Stimulated activated CD8-positive, alpha-beta memory T cell treated with anti-CD3 and anti-CD28 coated beads, Interleukin-12 subunit alpha, Interleukin-12 subunit beta, amount 100 ng/mL, for 1 hour (primary cell): ENCODE measurements around the gene ACADS.

Source experiments
- DNase-seq: peaks from one replicate; pipeline ENCODE4 v3.0.0-alpha.2; 2020; ENCODE audit warnings: low read depth

The ACADS gene

DNA sequence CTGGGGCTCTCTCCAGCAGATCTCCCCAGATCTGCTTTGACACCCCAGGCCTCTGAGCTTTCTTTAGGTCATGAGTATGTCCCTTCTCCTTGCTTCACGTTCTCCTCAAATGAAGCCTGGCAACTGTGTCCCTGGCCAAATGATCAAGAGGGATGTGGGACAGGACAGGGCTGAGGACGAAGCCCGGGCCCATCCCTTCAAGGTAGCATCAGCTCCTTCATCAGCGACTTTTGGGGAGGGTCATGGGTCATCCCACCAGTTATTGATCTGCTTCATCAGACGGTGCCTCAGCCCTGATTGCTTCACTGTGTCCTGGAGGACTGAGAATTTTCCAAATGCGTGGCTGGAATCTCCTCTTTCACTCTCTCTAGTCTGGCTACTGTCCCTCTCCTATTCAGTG, 32.3 kb downstream of the ACADS start:
- DNase-seq: no peak

DNA sequence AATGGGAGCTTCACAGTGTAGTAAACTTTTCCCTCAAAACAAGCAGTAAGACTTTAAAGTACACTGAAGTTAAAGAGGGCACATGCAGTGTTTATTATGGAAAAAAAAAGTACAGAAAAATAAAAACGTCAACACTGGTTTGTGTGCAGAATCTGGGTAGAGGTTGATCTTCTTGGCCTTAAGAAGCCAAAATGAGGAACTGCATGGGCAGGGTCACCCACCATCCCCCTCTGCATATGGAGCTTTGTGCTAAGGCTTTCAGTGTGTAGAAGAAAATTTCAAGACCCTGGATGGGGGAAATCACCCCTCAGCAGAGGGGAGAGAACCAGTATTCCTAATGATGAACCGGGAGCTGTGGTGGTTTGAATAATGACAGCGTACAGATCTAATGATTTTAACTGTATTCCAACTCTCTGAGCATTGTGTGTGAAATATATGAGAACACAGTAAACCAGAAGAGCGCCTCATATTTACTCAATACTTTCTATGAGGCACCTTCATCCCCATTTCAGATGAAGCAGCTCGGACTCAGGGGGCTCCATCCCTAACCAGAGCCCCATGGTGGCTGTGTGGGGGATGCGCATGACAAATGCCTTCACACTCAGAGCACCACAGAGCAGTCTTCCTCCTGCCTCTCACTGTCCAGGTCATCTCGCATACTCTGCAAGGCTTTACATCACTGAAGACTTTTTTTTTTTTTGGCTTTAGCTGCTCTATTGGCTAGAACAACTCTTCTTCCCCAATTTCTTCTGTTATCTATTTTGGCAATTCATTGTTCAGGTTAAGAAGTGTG, 33.4 kb downstream of the ACADS start:
- DNase-seq: no peak

DNA sequence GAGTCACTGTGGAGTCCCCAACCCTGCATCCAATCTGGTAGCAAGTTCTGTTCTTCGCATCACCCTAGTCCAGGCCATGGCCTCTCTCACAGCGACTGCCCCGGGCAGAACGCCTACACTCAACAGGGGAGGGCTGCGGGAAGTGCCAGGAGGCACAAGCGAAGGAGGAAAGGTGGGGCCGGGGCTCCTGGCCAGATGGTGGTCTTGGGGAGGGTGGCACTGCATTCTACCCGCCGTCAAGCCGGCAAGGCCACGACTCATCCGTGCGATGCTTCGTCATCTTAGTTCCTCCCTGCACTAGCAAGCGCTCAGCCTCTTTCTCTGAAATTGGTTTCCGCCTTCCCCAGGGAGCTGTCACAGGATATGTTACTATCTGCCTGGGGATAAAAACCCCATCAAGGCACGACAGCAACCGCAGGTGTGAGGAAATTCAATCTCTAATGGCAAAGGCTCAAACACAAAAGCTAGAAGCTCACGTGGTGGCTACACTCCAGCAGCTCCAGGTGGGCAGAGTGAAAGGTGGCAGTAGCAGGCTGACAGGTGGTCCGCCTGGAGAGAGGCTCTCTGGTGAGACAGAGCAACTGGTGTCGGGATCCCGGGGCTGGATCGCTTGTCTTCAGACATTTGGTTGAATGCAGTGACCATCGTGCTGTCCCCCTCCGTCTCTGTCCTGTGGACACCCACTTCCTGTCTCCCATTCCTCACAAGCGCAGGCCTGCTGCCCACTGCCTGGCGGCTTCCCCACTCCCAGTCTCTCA, 34.1 kb downstream of the ACADS start:
- no peak for DNase-seq

DNA sequence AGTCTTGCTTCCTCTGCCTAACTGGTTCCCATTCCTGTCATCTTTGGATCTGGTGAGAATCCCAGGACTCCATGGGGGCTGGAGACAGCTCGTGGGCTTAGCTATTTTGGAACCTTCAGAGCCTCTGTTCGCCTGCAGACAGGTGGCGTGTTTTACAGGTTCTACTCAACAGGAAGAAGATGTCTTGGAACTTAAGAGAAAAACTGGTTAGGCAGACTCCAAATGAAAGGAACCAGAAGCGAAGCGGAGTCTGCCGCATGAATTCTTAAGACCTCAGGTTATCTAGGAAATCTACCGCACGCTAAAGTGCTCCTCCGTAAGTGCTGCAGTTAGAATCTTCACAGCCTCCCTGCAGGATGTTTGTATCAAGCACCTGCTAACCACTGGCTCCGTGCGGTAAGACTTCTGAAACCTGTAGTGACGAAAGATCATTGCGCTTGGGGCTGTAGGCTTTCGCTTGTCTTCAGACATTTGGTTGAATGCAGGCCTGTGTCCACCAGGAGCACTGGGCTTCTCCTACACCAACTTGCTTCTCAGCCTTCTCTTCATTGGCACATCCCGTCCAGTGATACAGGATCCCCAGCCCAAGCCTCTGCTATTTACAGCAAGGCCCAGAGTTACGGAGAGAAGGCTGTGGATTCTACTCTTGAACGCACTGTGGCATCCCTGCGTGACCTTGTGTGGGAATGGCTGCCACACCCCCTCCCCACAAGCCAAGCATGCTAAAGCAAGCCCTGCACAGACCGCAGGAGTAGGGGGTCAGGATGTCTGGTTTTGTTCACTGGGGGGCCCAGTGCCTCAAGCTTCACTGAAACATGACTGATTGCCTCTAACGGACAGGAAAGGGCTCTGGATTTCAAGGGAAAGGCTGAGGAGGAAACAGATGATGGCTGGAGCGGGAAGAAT, 35.0 kb downstream of the ACADS start:
- no peak for DNase-seq

DNA sequence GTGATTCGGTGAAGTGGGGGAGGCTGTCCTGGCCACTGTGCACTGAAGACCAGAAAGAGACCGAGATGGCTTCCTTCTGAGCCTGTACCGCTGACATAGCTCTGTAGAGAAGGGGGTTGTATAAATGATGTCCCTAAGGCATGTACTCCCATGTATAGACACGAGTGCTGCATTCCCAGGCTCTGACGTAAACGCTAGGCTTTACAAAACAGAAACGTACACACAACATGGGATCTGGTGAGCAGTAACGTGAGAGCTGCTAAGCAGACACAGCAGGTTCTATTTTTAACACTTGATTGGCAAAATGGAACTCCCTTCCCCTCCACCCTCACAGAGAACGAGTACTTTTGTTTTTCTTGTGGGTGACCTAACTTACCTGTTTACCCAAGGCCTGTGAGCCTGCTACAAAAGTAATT, 35.9 kb downstream of the ACADS start:
- no peak for DNase-seq

DNA sequence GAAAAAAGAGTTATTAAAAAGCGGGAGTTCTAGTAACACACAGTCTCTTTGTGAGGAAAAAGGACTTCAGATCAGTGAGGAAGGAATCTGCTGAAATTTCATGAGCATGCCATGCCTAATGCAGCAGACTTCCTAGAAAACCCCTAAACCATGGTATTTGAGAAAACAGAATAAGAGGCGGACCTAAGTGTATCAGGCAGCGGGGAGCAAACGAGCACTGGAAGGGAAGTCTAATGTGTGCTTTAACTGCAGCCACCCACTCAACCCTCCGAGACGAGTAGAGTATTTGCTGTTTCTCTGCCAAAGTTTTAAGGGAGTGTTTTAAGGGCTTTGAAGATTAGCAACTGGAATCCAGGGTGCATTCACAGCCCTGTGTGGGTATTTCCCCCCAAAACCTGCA, 36.5 kb downstream of the ACADS start:
- no peak for DNase-seq

DNA sequence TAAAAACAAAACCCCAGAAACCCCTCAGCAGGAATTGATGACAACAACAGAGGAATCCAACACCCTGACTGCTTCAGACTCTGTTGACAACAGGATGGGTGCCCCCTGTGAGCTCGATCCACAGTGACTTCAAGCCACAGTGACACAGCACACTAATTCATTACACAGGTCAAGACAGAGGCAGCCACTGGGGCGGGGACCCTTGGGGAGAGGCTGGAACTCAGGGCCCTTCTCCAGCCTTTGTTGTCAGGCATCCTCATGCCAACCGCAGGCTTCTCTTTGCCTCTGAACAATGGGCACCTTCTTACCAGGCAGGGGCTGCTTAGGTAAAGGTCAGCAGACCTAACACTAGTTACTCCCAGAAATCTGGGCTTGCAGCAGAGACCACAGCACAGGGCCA, 37.6 kb downstream of the ACADS start:
- DNase-seq: no peak

DNA sequence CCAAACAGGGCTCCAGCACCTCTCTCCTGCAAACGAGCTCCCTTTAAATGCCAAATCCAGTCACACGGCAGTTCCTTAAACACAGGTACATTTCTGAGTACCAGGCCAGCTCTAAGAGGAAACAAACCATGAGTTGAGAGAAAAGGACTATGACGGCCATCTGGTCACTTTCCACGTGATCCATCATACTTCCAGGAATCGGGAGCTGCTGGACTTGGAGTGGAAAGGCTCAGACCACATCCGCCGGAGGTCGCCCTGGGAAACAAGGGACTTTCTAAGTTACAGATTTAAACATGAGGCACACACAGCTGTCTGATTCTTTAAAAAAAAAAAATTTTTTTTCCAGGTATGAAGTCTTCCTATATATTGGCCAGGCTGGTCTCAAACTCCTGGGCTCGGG, 39.2 kb downstream of the ACADS start:
- DNase-seq: no peak

DNA sequence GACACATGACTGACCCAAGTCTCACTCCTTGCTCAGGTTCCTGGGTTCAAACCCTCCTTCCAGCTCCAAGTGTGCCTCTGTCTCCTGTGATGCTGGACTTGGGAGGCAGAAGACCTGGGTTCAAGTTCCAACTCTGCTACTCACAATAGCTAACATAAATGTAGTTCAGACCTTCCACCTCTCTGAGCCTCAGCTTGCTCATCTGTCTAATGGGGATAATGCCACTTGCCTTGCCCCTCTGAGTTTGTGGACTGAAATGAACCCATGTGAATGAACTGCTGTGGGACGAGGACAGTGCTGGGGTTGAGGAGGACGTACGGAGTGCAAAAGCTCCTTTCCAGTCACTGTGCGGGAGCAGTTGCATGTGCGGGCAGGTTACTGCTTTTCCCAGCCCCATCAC, 40.9 kb downstream of the ACADS start:
- DNase-seq: no peak

DNA sequence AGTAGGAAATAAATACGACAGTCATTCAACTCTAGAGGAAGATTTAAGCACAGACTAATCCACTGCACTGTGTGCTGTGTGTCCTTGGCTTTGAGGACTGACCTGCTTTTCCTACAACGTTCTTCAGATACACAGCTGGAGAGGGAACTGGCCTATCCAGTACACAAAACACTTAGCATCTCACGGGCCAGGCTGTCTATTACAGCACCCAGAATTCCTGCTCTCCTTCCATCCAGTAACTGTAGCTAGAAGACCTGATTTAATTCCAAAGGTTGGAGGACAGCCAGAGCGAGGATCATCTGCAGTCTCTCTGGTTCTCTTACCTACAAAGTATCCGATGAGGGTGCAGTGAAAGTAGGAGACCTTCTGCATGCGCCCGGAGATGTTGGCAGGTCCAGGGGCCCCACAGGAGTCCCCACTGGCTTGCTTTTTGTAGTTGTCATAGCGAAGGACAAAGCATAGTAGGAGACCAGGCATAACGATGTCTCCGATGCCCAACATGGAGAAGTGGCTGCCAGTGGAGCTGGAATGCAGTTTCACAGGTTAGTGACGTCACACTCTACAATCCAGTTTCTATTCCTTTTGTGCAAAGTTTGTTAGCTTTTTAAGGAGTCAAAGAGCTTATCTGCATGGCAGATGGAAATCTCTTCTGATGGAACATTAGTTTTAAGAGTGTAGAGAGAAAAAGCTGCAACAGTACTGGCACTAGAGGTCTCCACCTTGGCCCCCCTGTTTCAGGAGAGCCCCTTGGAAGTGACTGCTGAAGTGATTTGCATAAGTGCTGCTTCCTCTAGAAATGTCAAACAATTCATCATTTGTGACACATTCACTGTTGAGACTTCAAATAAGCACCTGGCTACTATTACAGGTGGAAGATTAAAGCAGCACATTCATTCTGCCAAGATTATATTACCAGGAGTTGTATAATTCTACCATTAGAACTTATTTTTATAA, 41.7 kb downstream of the ACADS start:
- no peak for DNase-seq

DNA sequence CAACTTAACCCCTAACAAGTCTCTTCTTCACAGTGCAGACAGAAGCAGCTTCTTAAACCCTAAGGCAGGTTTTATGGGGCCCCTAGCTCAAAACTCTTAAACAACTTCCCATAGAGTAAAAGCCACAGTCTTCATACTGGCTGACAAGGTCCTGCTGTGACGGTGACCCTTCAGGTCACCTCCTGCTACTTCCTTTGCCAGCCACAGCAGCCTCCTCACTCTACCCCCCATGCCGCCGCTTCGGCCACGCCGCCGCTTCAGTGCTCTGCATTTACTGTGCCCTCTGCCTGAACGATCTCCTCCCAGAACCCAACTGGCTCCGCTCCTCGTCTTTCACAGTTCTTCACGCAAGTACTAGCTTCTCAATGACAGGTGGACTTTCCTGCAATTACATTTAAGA, 45.5 kb downstream of the ACADS start:
- DNase-seq: no peak

DNA sequence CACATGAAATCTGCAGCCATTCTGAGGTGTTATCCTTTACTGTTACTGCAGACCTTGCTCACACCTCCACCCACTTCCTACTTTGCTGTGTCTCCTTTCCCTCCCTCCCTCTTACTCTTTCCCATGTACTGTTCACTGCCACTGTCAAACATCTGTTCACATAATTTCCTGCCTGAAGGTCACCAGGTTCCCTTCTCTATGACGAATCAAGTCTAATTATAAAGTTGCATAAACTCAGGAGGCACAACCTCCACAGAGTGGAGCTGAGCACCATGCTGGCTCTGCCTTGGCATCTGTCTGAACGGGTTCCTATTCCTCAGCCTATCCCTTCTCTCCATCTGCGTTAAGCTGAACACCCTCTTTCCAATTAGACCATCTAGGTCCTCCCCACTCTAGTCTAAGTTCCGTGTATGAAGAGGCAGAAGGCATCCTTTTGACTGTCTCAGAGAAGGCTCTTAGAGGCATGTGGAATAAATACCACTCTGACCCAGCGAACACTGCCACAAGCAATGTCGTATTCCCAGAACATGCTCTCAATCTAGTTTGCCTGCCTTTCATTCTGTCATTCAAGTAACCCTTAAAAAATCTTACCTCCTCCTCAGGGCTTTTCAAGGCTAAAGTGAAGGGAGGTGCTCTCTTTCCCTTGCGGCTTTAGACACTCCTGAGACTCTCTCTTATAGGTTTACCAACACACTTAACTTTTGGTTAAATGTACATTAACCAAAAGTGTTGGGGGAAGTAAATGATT, 48.7 kb downstream of the ACADS start:
- DNase-seq: no peak

DNA sequence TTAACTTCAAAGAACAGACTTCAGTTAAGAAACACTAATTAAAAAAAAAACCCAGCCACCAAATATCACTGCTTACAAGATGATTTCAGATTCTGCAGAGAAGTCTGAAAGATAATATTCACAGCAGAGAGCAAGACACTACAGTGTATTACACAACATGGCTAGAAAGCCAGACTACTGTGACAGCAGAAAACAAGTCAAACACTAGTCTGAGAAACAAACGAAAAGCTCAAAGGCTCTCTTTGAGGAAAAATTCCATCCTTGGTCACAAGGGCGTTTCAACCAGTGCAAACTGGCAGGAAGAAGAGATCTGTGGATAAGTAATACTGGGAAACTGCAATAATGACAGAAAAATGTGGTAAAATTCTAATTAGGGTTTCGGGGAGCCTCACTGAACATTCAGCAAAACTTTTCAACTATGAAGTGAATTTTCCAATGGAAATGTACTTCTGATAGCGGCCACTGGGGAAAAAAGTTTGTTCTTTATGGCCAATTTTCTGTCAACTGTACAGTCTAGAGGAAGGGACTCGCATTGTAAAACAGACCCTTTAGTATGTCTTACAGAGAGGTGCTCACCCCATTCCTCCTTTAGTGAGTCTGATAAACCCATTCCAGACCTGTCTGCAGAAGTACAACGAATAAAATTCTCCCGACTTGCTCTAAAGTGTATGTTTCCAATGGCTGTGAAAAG, 50.4 kb downstream of the ACADS start:
- no peak for DNase-seq

DNA sequence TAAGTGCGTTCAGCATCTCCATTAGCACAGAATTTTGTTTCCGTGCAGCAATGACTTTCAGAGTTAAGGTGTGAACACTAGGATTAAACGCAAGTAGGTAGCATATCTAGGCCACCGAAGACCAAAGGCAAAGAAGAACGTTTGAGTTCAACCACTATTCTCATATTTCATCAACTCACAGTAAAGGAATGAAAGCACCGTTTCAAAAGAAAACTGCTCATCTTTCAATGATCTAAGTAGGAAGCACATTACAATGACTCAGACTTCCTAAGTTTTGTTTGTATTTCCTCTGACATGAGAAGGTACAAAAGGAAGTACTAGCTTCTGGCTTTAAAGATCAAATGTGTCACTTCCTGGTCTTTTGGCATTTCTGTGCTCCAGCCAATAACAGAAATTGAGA, 57.6 kb downstream of the ACADS start:
- DNase-seq: no peak

DNA sequence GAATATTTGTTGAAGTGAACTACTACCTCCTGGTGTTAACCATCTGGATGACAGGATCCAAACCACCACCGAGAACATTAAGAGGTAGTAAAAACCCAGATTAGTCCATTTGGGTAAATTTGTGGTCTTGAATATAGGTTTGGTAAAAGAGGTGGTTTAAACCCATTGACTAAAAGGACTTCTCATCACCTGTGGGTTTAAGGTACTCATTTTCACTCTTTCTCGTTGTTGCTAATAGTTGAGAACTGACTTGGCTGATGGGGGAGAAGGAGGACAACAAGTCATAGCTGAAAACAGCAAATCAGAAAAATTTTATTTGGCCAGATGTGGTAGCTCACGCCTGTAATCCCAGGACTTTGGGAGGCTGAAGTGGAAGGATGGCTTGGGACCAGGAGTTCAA, 59.2 kb downstream of the ACADS start:
- no peak for DNase-seq

DNA sequence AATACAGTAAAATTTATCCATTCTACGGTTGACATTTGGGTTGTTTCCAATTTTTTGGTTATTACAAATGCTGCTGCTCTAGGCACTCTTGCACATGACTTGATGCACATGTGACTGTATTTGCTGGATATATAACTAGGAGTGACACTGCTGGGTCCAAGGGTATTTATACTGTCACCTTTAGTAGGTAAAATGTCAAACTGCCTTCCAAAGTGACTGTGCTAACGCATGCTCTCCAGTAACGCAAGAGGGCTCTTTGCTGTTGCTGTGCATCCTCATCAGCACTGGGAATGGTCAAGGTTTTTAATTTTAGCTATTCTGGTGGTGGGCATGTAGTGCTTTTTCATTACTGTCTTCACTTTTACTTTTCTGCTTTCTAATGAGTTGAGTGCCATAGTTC, 62.3 kb downstream of the ACADS start:
- DNase-seq: no peak
